ENCODE measurements around the gene CEACAM8.
A peak's percentile ranks its signal among the peaks of the same experiment; 100 is the strongest.
"Not testable (repeated sequence)": the region's sequence is repeated elsewhere in the genome, so short reads cannot be mapped to it uniquely, and the experiment has no call there.

Gene CEACAM8

DNA sequence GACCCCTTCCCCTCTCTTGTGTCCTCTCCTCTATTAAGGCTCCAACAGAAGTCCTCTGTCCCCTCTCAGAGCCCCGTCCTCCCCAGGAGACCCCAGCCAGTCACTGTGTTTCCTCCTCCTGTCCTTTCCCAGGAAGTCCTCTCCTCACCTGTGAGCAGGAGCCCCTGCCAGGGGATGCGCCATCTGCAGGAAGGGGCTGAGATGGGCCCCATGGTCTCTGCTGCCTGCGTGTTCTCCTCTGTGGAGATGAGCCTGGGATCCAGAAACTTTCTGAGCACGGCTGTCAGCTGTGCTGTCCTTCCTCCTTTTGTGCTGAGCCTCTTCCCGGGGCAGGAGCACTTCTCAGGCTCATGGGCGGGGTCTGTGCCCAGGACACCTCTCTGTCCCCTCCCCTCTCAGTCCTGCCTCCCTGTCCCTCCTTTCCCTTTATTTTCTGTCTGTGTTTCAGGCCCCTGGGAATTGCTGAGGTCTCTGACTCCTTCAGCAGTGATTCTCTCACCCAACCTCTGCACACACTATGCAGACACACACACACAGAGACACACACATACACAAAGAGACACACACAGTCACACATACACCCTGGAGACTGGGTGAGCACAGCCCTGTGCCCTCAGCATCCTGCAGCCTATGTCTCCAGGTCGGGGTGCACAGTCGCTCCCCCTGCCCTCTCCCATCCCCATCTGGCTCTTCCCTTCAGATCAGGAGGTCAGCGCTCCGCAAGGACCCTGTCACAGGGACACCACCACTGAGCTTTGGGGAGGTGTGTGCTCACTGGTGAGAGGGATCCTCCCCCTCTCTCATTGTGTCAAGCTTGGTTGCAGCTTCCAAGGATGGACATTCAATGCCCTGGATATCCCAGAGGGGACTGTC lies at the start of gene CEACAM8:
CEACAM8 (minus strand) TSS at position 308 of the 873 bp plus-strand sequence; CDS start at position 212, 96 bp downstream.
- no peak for DNase-seq

GRCh38 chr19:42639324-42640092 lies 44.8 kb upstream of the CEACAM8 start:
- not testable (repeated sequence) for DNase-seq

GRCh38 chr19:42635233-42635539 lies 40.5 kb upstream of the CEACAM8 start:
- no peak for DNase-seq

GRCh38 chr19:42634409-42635232 lies 39.9 kb upstream of the CEACAM8 start:
- peak; percentile 61 for DNase-seq

- DNase-seq: no peak
These were observed 34.5 kb upstream of the CEACAM8 start for GRCh38 chr19:42629191-42629590.

- no peak for DNase-seq
These were observed 33.9 kb upstream of the CEACAM8 start for GRCh38 chr19:42628411-42629140.

DNA sequence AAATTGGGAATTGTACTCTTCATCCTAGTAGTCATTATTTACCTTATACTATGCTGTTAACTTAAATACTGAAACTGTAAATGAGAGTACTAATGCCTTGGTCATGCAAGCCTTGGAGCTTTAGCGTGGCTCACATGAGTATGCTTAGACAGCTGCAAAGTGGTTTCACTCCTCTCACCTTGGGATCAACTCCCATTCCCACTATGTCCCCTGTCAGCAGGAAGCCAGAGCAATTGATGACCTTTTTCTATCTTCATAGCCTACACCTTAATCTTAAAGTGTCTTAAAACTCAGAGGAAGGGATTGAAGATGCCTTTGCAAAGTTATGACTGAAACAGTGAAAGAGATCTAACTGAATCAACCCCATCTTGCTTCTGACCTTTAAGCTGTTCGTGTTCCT lies 33.2 kb upstream of the CEACAM8 start:
- no peak for DNase-seq

DNA sequence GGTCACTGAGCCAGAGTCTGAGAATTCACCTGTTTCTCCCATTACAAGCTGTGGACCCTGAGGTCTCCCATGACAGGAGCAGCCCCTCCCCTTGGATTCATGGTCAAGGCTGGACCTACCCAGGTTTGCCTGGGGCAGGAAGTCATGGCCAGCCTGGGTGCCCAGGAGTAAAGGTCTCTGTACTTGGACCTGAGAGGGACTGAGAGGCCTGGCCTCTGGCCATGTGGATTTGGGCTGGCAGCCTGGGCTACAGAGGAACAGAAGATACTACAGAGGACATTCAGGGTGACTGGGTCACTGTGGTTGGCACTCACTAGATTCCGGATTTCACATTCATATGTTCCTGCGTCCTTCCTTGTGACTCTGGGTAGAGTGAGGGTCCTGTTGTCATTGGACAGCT lies 31.5 kb upstream of the CEACAM8 start:
- no peak for DNase-seq

- no peak for DNase-seq
These were observed 24.5 kb upstream of the CEACAM8 start for GRCh38 chr19:42619271-42619670.

GRCh38 chr19:42613666-42614065 lies 18.9 kb upstream of the CEACAM8 start:
- DNase-seq: no peak

DNA sequence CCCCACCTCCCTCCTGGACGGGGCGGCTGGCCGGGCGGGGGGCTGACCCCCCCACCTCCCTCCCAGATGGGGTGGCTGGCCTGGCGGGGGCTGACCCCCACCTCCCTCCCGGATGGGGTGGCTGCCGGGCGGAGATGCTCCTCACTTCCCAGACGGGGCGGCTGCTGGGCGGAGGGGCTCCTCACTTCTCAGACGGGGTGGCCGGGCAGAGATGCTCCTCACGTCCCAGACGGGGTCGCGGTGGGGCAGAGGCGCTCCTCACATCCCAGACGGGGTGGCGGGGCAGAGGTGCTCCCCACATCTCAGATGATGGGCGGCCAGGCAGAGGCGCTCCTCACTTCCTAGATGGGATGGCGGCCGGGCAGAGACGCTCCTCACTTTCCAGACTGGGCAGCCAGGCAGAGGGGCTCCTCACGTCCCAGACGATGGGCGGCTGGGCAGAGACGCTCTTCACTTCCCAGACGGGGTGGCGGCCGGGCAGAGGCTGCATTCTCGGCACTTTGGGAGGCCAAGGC lies 15.7 kb upstream of the CEACAM8 start:
- not testable (repeated sequence) for DNase-seq

- peak; percentile 71 for DNase-seq
These were observed 12.1 kb upstream of the CEACAM8 start for GRCh38 chr19:42606660-42607351.

DNA sequence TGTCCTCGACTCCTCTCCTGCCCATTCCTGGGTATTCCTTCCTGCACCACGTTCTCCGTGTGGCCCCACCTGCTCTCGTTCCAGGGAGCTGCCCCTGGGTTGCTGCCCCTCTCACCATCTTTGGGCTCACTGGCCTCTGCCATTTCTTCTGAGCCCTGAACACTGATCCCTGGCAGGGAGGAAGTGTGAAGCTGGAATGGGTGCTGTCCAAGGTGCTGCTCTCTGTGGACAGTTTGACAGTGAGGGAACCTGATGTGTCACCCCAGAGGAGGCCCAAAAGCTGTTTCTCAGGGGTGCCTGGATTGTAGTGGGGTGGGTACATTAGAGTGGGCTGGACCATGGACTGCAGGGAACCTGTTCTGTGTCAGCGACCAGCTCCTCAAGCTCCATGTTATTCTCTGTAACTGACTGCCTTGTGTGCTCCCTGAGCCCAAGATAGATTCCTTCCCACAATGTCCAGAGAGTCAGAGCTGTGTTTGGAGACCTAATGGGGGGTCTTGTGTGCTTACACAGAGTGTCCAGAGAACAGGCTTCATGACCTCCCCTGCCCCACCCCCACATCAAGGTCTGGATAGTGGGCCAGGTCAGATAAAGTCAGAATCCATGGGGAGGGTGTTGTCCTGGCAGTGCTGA lies 7.2 kb upstream of the CEACAM8 start:
- DNase-seq: no peak

GRCh38 chr19:42596391-42597072 lies 1.8 kb upstream of the CEACAM8 start:
- DNase-seq: peak; percentile 35

DNA sequence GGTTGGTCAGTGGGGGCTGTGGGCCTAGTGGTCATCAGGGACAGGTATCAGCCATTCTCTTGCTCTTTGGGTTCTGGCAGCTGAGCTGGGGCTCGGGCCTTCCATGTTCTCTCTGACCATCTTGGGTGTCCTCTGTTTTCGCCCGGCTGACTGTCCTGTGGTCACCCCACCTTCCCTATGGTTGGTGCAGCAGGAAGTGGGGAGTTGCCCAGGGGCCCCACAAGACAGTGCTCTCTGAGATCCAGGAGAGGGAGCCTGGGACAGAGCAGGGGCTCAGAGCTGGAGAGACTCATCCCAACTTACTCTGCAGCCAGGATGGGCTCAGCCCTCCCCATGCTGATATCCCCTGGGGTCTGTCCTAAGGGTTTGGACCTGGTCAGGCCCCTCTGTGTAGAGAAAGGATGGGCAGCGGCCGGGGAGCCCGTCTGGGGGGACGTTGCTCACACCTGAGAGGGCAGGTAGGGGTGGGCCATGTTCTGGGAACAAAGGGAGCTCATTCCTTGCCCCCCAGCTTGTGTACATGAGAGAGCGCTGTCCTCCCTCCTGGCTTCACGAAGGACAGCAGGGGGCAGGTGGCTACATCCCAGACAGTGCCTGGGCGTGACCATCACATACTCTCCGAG lies 937 bp upstream of the CEACAM8 start:
- no peak for DNase-seq

DNA sequence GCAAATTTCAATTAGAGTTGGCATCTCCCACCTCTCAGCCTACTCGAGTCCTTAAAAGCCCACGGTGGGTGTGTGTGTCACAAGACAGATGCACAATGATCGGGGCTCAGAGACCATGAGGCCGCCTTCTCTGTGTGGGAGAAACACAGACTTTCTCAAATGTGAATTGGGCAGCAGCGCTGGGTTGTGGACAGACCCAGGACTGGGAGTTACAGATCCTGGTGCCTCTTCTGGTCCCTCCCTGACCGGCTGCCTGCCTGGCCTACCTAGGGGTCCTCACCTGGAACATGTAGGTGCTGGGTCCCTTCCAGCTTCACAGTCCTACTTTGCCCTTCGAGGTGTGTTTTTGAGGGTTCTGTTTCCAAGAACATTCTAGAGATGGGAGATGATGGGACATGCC lies 4.9 kb downstream of the CEACAM8 start:
- no peak for DNase-seq

GRCh38 chr19:42584466-42584865 lies 10.3 kb downstream of the CEACAM8 start:
- no peak for DNase-seq

DNA sequence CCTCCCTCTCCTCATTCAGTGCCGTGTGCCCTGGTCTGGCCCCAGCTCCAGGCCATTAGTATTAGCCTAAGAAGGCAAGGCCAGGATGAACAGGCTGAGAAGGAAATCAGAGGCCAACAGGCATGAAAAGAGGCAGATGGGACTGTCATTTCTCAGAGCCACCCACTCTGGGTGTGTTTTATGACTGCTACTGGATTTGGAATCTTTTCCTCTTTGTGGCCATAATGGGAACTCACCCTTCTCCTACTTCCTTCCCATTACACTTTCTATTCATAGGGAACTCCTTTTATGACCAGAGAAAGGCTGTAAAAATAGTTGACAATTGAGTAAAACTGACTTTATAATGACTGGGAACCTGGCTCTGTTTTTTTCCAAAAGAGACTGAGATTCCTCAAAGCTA lies 17.7 kb downstream of the CEACAM8 start:
- DNase-seq: no peak

DNA sequence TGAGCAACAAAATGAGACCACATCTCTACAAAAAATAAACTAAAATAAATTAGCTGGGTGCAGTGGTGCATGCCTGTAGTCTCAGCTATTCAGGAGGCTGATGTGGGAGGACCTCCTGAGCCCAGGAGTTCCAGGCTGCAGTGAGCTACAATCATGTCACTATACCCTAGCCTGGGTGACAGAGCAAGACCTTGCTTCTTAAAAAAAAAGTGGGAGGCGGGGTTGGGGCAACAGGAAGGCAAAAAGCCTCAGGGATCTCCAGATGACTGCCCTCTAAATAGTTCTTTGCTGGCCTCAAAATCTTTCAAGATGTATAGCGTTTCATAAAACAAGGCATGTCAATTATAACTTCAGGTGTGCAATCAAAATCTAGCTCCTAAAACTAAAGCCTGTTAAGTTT lies 18.5 kb downstream of the CEACAM8 start:
- no peak for DNase-seq

DNA sequence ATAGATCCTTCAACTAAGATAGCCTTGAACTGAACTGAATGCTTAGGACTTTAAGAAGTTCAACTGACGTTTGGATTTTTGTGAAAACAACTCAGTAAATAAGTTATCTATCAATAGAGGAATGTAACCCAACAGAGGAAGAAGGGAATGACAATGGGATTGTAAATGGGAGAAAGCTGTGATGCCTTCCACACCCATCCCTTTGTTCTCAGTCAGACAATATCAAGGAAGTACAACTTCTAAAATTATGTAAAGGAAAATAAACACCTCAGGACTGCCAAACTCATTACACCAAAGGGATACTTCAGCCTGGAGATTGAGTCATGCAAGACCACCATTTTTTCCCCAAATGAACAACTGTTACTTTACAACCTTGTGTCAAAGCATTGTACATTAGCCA lies 21.1 kb downstream of the CEACAM8 start:
- no peak for DNase-seq

Measured in DMS53 (cell line).